ENCODE data around the gene ZBTB46.

ZBTB46 gene

DNA sequence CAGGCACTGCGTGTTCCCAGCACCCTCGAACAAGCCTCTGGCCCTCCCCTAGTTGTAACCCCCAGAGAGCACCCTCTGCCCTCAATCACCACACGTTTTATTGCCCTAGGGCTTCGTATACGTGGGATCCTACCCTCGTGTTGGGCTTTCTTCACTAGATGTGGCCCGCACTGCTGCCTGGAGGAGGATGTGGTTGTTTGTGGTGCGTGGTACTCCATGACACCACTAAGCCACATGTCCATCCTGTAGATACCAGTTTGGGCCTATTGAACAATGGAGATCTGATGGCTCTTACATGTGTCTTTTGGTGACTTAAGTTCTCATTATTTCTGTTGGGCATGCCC lies 74.4 kb downstream of the ZBTB46 start:
- Histone ChIP-seq H3K27ac (ENCODE audit: low read length) (no peak overlapping the region), H3K4me3 (ENCODE audit: low read length) (no peak overlapping the region), H3K79me2 (ENCODE audit: low read length) (no peaks in the 10 kb centered on the region), H3K9ac (ENCODE audit: low read length) (no peak overlapping the region), H3K4me2 (ENCODE audit: low read length) (no peak overlapping the region), H3K36me3 (replicated peaks; ENCODE audit: low read depth, low read length) (no peaks in the 10 kb centered on the region), H3K4me1 (ENCODE audit: low read length) (no peaks in the 10 kb centered on the region), H2AFZ (ENCODE audit: low read depth, low read length) (no peak overlapping the region), H3K9me3 (ENCODE audit: insufficient read depth, low read length) (no peaks in the 10 kb centered on the region), H3K27me3 (ENCODE audit: low read depth, low read length) (no peaks in the 10 kb centered on the region), H4K20me1 (ENCODE audit: insufficient read depth, low read length) (no peaks in the 10 kb centered on the region)
- TF ChIP-seq CTCF (IDR thresholded peaks at IDR 0.05; ENCODE audit: low read depth, low read length) (no peak), EZH2phosphoT487 (IDR thresholded peaks at IDR 0.05; ENCODE audit: low read depth) (no peak)

DNA sequence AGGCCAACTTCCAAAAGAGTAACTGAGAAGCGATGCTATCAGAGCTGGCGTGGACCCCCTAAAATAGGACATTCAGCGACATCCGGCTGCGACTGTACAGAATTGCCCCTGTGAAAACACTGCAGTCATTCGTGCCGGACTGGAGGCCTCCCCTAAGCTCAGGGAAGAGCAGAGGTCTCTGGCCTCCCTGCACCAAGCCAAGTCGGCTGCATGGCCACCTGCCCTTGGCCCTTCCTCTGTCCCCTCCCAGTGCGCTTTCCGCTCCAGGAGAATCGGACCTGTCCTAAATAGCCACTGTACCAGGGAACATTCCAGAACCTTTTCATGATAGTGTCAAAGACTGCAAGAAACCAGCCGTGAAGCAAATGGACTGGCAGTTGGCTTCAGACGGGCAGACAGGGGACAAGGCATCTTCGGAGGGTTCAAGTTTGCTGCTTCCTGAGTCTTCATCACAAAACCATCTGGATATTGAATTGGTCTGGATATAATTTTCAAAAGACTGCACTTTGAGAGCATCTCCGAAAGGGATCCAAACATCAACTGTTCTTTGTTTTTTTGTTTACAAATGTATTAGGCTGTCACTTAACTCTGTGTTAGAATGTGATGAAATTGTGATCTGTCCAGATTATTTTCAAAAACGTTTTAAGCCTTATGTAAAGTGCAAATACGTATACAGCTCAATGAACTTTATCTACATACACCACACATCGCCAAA lies 75.0 kb downstream of the ZBTB46 start:
- Histone ChIP-seq H3K4me3 (ENCODE audit: low read length) (no peak overlapping the region), H3K4me1 (ENCODE audit: low read length) (no peaks in the 10 kb centered on the region), H2AFZ (ENCODE audit: low read depth, low read length) (no peak overlapping the region), H3K9me3 (ENCODE audit: insufficient read depth, low read length) (no peaks in the 10 kb centered on the region), H3K36me3 (replicated peaks; ENCODE audit: low read depth, low read length) (no peaks in the 10 kb centered on the region), H3K9ac (ENCODE audit: low read length) (no peak overlapping the region), H3K4me2 (ENCODE audit: low read length) (no peak overlapping the region), H4K20me1 (ENCODE audit: insufficient read depth, low read length) (no peaks in the 10 kb centered on the region), H3K79me2 (ENCODE audit: low read length) (no peaks in the 10 kb centered on the region), H3K27me3 (ENCODE audit: low read depth, low read length) (no peaks in the 10 kb centered on the region), H3K27ac (ENCODE audit: low read length) (no peak overlapping the region)
- no peak for TF ChIP-seq CTCF (IDR thresholded peaks at IDR 0.05; ENCODE audit: low read depth, low read length)
- no peak for TF ChIP-seq EZH2phosphoT487 (IDR thresholded peaks at IDR 0.05; ENCODE audit: low read depth)

DNA sequence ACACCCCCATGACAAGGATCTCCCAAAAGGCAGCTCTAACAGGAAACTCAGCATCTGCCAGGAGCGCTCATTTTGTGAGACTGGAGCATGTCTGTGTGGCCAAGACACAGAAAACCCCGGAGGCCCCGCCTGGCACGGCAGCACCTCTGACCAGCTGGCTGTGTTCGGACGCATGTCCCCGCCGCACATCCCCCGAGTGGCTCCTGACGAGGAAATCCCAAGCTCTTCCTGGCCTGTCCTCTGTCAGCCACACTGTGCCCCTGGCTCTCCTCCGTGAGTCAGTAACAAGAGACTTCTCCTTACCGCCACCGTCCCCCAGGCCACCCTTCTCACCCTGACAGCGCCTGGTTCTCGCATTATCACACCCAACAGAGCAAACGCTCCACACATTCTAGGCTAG lies 77.1 kb downstream of the ZBTB46 start:
- no peaks in the 10 kb centered on the region for H3K27me3 ChIP-seq (ENCODE audit: low read depth, low read length)
- H3K9me3 ChIP-seq (ENCODE audit: insufficient read depth, low read length): no peaks in the 10 kb centered on the region

GRCh38 chr20:63753381-63753780 lies 77.7 kb downstream of the ZBTB46 start:
- Histone ChIP-seq H3K79me2 (ENCODE audit: low read length) (no peaks in the 10 kb centered on the region), H3K4me3 (ENCODE audit: low read length) (no peak overlapping the region), H4K20me1 (ENCODE audit: insufficient read depth, low read length) (no peaks in the 10 kb centered on the region), H3K27me3 (ENCODE audit: low read depth, low read length) (no peaks in the 10 kb centered on the region), H3K27ac (ENCODE audit: low read length) (no peak overlapping the region), H2AFZ (ENCODE audit: low read depth, low read length) (no peak overlapping the region), H3K9me3 (ENCODE audit: insufficient read depth, low read length) (no peaks in the 10 kb centered on the region), H3K36me3 (replicated peaks; ENCODE audit: low read depth, low read length) (no peaks in the 10 kb centered on the region), H3K9ac (ENCODE audit: low read length) (no peak overlapping the region), H3K4me2 (ENCODE audit: low read length) (no peak overlapping the region), H3K4me1 (ENCODE audit: low read length) (no peaks in the 10 kb centered on the region)
- TF ChIP-seq CTCF (IDR thresholded peaks at IDR 0.05; ENCODE audit: low read depth, low read length) (no peak), EZH2phosphoT487 (IDR thresholded peaks at IDR 0.05; ENCODE audit: low read depth) (no peak)

More for the DNA sequence above, 77.1 kb downstream of the ZBTB46 start:
- no peak overlapping the region for H3K4me2 ChIP-seq (ENCODE audit: low read length)
- no peaks in the 10 kb centered on the region for H4K20me1 ChIP-seq (ENCODE audit: insufficient read depth, low read length)
- H3K9ac ChIP-seq (ENCODE audit: low read length): no peak overlapping the region
- no peak overlapping the region for H3K4me3 ChIP-seq (ENCODE audit: low read length)
- H3K4me1 ChIP-seq (ENCODE audit: low read length): no peaks in the 10 kb centered on the region
- H3K79me2 ChIP-seq (ENCODE audit: low read length): no peaks in the 10 kb centered on the region
- TF ChIP-seq CTCF (IDR thresholded peaks at IDR 0.05; ENCODE audit: low read depth, low read length) (no peak), EZH2phosphoT487 (IDR thresholded peaks at IDR 0.05; ENCODE audit: low read depth) (no peak)
- no peaks in the 10 kb centered on the region for H3K36me3 ChIP-seq (replicated peaks; ENCODE audit: low read depth, low read length)
- no peak overlapping the region for H2AFZ ChIP-seq (ENCODE audit: low read depth, low read length)
- H3K27ac ChIP-seq (ENCODE audit: low read length): no peak overlapping the region
